Calu3 (cell line): Measurements from ENCODE around the gene GYG1. TPM values are rescaled to one million over a fixed set of nuclear protein-coding genes. Genes with fewer than 3 reads are reported as not detected.

Experiments
- BruUV-seq: library from RNA; stranded (reverse); fragments of 400-500 nt; replicated peaks from 2 replicates; lab custom pipeline; 2021; lab: Mats Ljungman, UMichigan
- CTCF ChIA-PET: fragments of 300-600 bp; sonication (Branson Sonifier 250); formaldehyde crosslinking; loops from one replicate; lab custom pipeline; 2022; ENCODE audit warnings: antibody characterized with exemption; lab: Charles Lee
- DNase-seq: peaks from one replicate; pipeline ENCODE4 v3.0.0; 2022
- H3K27ac Mint-ChIP-seq: one replicate; pipeline ENCODE4 v1.8.0; 2022; ENCODE audit warnings: mixed read lengths; ENCODE audit not compliant: unreplicated experiment
- H3K27me3 Mint-ChIP-seq: one replicate; pipeline ENCODE4 v1.8.0; 2022; ENCODE audit warnings: mixed read lengths; ENCODE audit not compliant: unreplicated experiment
- H3K36me3 Mint-ChIP-seq: one replicate; pipeline ENCODE4 v1.8.0; 2022; ENCODE audit warnings: mild to moderate bottlenecking, moderate library complexity, mixed read lengths; ENCODE audit not compliant: insufficient read depth, unreplicated experiment
- H3K4me1 Mint-ChIP-seq: one replicate; pipeline ENCODE4 v1.8.0; 2022; ENCODE audit warnings: mild to moderate bottlenecking, low read depth, mixed read lengths; ENCODE audit not compliant: unreplicated experiment
- H3K4me3 Mint-ChIP-seq: one replicate; pipeline ENCODE4 v1.8.0; 2022; ENCODE audit warnings: mild to moderate bottlenecking, low read depth, moderate library complexity, mixed read lengths; ENCODE audit not compliant: unreplicated experiment
- H3K9me3 Mint-ChIP-seq: one replicate; pipeline ENCODE4 v1.8.0; 2022; ENCODE audit warnings: low read depth, mixed read lengths; ENCODE audit not compliant: unreplicated experiment
- CTCF ChIP-seq: fragments of 200-600 bp; IDR thresholded peaks from one replicate; pipeline ENCODE4 v1.8.0; 2022; ENCODE audit warnings: antibody characterized with exemption; ENCODE audit not compliant: unreplicated experiment
- intact Hi-C: fragments of 100-400 bp; cut with micrococcal nuclease; formaldehyde crosslinking; loops from one replicate; pipeline ENCODE4 v1.10.0; 2022; ENCODE audit not compliant: unreplicated experiment
- total RNA-seq: library from RNA; stranded (reverse); gene quantifications from 2 replicates; pipeline ENCODE4 v1.2.3, GENCODE V29; 2022

GYG1 gene
- total RNA-seq, 1 experiment from 2014 or later = 49.2 TPM

- no TSS peak for BruUV-seq
- Mint-ChIP-seq H3K27ac (no peak overlapping the region), H3K36me3 (peaks cover 4% of the 10 kb centered on the region), H3K9me3 (no peaks in the 10 kb centered on the region), H3K27me3 (no peaks in the 10 kb centered on the region), H3K4me3 (no peak overlapping the region), H3K4me1 (no peaks in the 10 kb centered on the region)
- CTCF ChIA-PET = no interaction called here
- no peak for DNase-seq
- intact Hi-C loops = no loop called here
- no peak for TF ChIP-seq CTCF
Measured at GRCh38 chr3:149004622-149005021, 13.3 kb downstream of the GYG1 start.

- Mint-ChIP-seq H3K4me1 (no peaks in the 10 kb centered on the region), H3K27ac (no peak overlapping the region), H3K27me3 (no peaks in the 10 kb centered on the region), H3K4me3 (no peak overlapping the region), H3K9me3 (no peaks in the 10 kb centered on the region), H3K36me3 (no peaks in the 10 kb centered on the region)
- BruUV-seq = no TSS peak
- intact Hi-C loops = no loop called here
- no peak for DNase-seq
- TF ChIP-seq CTCF = no peak
- CTCF ChIA-PET = no interaction called here
Measured at GRCh38 chr3:149005416-149005815, 14.1 kb downstream of the GYG1 start.

- DNase-seq = no peak
- Mint-ChIP-seq H3K4me3 (no peak overlapping the region), H3K27ac (no peak overlapping the region), H3K27me3 (no peaks in the 10 kb centered on the region), H3K9me3 (no peaks in the 10 kb centered on the region), H3K4me1 (no peaks in the 10 kb centered on the region), H3K36me3 (no peaks in the 10 kb centered on the region)
- intact Hi-C loops = no loop called here
- no peak for TF ChIP-seq CTCF
- no TSS peak for BruUV-seq
- CTCF ChIA-PET = no interaction called here
Measured at GRCh38 chr3:149007567-149008257, 16.4 kb downstream of the GYG1 start.

DNA sequence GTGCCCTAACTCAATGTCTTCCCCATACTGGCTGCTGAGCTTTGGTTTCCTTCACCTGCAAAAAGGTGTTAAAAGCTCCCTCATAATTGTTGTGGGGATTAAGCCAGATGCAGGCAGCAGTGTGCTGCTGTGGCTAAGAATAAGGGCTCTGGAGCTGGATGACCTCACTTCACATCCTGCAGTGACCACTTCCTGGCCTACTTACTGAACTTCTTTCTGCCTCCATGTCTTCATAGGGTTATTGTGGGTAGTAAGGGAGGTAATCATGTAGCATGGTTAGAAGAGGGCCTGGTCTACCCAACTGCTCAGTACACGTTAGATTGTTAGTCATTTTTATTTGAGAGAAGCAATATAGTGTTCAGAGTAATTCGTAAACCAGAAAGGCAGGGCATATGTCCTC is 18.4 kb downstream of the GYG1 start:
- Mint-ChIP-seq H3K4me3 (no peak overlapping the region), H3K27ac (no peak overlapping the region), H3K27me3 (no peaks in the 10 kb centered on the region), H3K9me3 (no peaks in the 10 kb centered on the region), H3K36me3 (peaks cover 5% of the 10 kb centered on the region), H3K4me1 (no peaks in the 10 kb centered on the region)
- no peak for TF ChIP-seq CTCF
- CTCF ChIA-PET = interaction anchor here (0.6 kb wide), 1 partner anchor 56 kb away, joined by 3 read pairs; no protein-coding TSS in a partner anchor
- no peak for DNase-seq
- intact Hi-C loops = no loop called here
- BruUV-seq = no TSS peak
